Measurements from ENCODE around the gene TEPSIN.

DNA sequence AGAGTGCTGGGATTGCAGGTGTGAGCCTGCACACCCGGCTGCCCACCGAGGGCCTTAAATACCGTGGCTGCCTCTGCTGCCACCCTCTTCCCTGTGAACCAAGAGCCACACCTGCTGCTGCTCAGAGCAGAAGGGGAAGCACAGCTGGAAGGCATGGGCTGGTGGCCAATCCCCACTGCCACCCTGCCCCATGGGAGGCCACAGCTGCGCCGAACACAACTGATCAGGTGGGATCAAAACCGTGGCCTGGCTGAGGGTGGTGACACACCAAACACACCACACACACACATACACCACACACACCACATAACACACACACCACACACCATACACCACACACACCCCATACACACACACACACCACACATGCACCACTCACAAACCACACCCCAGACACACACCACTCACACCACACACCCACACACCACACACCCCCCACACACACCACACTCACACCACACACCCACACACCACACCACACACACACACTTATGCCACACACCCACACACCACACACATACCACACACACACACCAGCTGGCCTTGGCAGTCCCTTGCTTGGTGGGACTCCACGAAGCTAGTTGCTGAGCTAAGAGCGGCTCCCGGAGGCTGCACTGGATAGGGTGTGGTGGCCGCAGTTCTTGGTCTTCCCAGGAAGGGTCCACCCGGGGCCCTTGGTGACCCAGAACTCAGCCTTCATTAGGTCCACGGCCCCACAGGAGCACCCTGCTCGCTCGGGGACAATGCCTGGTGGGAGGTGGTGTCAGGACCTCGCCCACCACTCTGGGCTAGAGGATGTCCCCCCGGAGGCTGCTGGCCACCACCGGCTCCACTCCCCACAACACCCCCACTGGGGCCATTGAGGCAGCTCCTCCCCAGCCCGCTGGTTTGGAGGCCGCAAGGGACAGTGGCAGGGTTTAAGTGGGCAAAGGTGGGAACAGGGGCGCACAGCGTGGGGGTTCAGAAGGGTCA, 31.0 kb downstream of the TEPSIN start:
- TF ChIP-seq EP300 (IDR thresholded peaks at IDR 0.05) (no peak), POLR2A (IDR thresholded peaks at IDR 0.05; ENCODE audit: low read depth) (no peak), POLR2AphosphoS5 (IDR thresholded peaks at IDR 0.05) (no peak)
- TF ChIP-seq, protein P1, sequence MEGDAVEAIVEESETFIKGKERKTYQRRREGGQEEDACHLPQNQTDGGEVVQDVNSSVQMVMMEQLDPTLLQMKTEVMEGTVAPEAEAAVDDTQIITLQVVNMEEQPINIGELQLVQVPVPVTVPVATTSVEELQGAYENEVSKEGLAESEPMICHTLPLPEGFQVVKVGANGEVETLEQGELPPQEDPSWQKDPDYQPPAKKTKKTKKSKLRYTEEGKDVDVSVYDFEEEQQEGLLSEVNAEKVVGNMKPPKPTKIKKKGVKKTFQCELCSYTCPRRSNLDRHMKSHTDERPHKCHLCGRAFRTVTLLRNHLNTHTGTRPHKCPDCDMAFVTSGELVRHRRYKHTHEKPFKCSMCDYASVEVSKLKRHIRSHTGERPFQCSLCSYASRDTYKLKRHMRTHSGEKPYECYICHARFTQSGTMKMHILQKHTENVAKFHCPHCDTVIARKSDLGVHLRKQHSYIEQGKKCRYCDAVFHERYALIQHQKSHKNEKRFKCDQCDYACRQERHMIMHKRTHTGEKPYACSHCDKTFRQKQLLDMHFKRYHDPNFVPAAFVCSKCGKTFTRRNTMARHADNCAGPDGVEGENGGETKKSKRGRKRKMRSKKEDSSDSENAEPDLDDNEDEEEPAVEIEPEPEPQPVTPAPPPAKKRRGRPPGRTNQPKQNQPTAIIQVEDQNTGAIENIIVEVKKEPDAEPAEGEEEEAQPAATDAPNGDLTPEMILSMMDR (IDR thresholded peaks at IDR 0.05): no peak

All from esophagus muscularis mucosa (tissue), 4 donors.